GM12878 (cell line): ENCODE measurements around the gene IFI27L1.

Source experiments
- CREM ChIP-seq: IDR thresholded peaks from 2 replicates; pipeline ENCODE4 v1.6.1; 2014; ENCODE audit warnings: antibody characterized with exemption, low read depth
- E2F8 ChIP-seq: fragments of 450-650 bp; IDR thresholded peaks from 2 replicates; pipeline ENCODE4 v1.6.1; 2018; ENCODE audit warnings: mild to moderate bottlenecking, low read depth, moderate library complexity; ENCODE audit not compliant: partially characterized antibody
- FOXM1 ChIP-seq: IDR thresholded peaks from 2 replicates; pipeline ENCODE4 v1.6.1; 2012; ENCODE audit warnings: low read depth, mild to moderate bottlenecking, inconsistent platforms, low read length, moderate library complexity
- POLR2AphosphoS5 ChIP-seq: IDR thresholded peaks from 2 replicates; pipeline ENCODE4 v1.6.1; 2011; ENCODE audit warnings: mild to moderate bottlenecking, low read length, inconsistent platforms
- REST ChIP-seq: IDR thresholded peaks from 2 replicates; pipeline ENCODE4 v1.6.1; 2012; ENCODE audit warnings: mild to moderate bottlenecking, low read depth, low read length
- SP1 ChIP-seq: IDR thresholded peaks from one replicate; pipeline ENCODE4 v1.6.1; 2011; ENCODE audit warnings: low read depth, low read length

DNA sequence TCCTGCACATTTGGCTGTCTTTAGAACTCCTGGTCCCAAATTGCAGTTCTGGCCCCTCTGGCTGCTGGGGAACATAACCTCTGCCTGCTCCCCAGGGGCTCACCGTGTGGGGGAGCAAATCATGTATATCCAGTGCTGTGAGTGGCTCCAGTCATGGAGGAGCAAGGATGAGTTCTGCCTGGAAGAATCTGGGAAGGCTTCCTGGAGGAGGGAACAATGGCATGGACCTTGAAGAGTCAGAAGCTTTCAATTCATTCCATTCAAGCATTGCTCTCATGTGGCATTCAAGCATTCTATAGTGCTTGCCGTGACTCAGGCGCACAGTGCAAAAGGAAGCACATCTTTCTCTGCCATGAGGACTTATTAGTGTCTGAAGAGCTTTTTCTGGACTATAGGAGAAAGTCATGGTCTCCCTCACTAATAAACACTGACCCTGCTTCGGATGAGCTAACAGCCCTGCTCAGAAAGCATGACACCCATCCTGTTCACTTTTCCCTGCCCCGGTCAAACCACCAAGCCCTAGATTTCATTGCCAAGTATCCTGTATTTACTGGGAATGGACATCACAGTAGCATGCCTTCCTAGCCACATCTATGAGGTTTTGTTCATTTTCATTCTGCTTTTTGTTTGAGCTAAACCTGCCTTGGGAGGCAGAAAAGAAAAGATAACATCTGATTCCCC, 32.9 kb downstream of the IFI27L1 start:
- no peak for TF ChIP-seq REST
- no peak for TF ChIP-seq POLR2AphosphoS5
- no peak for TF ChIP-seq CREM
- TF ChIP-seq E2F8: no peak
- no peak for TF ChIP-seq SP1
- TF ChIP-seq FOXM1: no peak
